Measurements from ENCODE around the gene BRD1.

BRD1 gene

GRCh38 chr22:49726701-49727101 lies 101.0 kb downstream of the BRD1 start:
- DNase-seq (ENCODE audit: low spot score), result no peak

GRCh38 chr22:49726022-49726681 lies 101.5 kb downstream of the BRD1 start:
- no peak for DNase-seq (ENCODE audit: low spot score)

GRCh38 chr22:49725516-49725915 lies 102.2 kb downstream of the BRD1 start:
- DNase-seq (ENCODE audit: low spot score), result no peak

GRCh38 chr22:49724893-49725489 lies 102.7 kb downstream of the BRD1 start:
- peak; percentile 69 for DNase-seq (ENCODE audit: low spot score)

- DNase-seq (ENCODE audit: low spot score), result peak; percentile 30
Measured at GRCh38 chr22:49724030-49724892, 103.4 kb downstream of the BRD1 start.

GRCh38 chr22:49723478-49724029 lies 104.1 kb downstream of the BRD1 start:
- no peak for DNase-seq (ENCODE audit: low spot score)
